SK-N-SH (cell line): Measurements from ENCODE around the gene IL11RA. TPM values are rescaled to one million over a fixed set of nuclear protein-coding genes. Genes with fewer than 3 reads are reported as not detected.

Source experiments
- CTCF ChIA-PET: fragments of 300-600, 350-600 bp; formaldehyde crosslinking; extraction: SDS; loops from one replicate; lab custom pipeline; 2021; lab: Yijun Ruan, JAX
- POLR2A ChIA-PET: fragments of 350-600 bp; sonication (Branson Sonifier 250); formaldehyde crosslinking; extraction: SDS; loops from one replicate; lab custom pipeline; 2020; ENCODE audit warnings: antibody characterized with exemption, inconsistent platforms; lab: Yijun Ruan, JAX
- DNase-seq: peaks from one replicate; pipeline ENCODE4 v3.0.0; 2012
- H2AFZ ChIP-seq: fragments of 200-600 bp; sonication (generic); 2 replicates; pipeline ENCODE4 v1.8.1; 2016; ENCODE audit warnings: antibody characterized with exemption, mild to moderate bottlenecking, low read depth
- H3F3A ChIP-seq: fragments of 200-600 bp; sonication (generic); replicated peaks from 2 replicates; pipeline ENCODE3; 2016; ENCODE audit warnings: antibody characterized with exemption, mild to moderate bottlenecking; ENCODE audit not compliant: insufficient read depth
- H3K27ac ChIP-seq, 2 experiments: fragments of 200-500 bp in 1 of 2; fragments of 200-600 bp in 1 of 2; sonication (Bioruptor generic) in 1 of 2; sonication (generic), shearing (Covaris generic) in 1 of 2; 2 replicates each; pipeline versions ENCODE4 v1.5.1 to v1.6.1; 2014 to 2016; ENCODE audit warnings: low read depth in 2 of 2, inconsistent platforms in 1 of 2, low read length in 1 of 2, mild to moderate bottlenecking in 1 of 2, mixed read lengths in 1 of 2
- H3K27me3 ChIP-seq: fragments of 200-600 bp; sonication (generic), shearing (Covaris generic); 2 replicates; pipeline ENCODE4 v1.6.1; 2016; ENCODE audit warnings: mixed run types; ENCODE audit not compliant: insufficient read depth
- H3K36me3 ChIP-seq, 2 experiments: fragments of 200-500 bp in 1 of 2; fragments of 200-600 bp in 1 of 2; sonication (Bioruptor generic) in 1 of 2; sonication (generic) in 1 of 2; replicated peaks in 1 of 2; 2 replicates each; pipeline versions ENCODE3 to v1.5.1; 2014 to 2016; ENCODE audit warnings: low read length in 1 of 2, mild to moderate bottlenecking in 1 of 2; ENCODE audit not compliant: insufficient read depth in 2 of 2, control insufficient read depth in 1 of 2
- H3K4me1 ChIP-seq, 2 experiments: fragments of 200-500 bp in 1 of 2; fragments of 200-600 bp in 1 of 2; sonication (Bioruptor generic) in 1 of 2; sonication (generic), shearing (Covaris generic) in 1 of 2; 2 replicates each; pipeline versions ENCODE4 v1.5.1 to v1.6.1; 2014 to 2016; ENCODE audit warnings: low read depth in 1 of 2, low read length in 1 of 2, mixed run types in 1 of 2; ENCODE audit not compliant: insufficient read depth in 2 of 2, control insufficient read depth in 1 of 2
- H3K4me2 ChIP-seq: fragments of 200-600 bp; sonication (generic), shearing (Covaris generic); 2 replicates; pipeline ENCODE4 v1.6.1; 2017; ENCODE audit warnings: mixed run types
- H3K4me3 ChIP-seq, 2 experiments: fragments of 200-500 bp in 1 of 2; fragments of 200-600 bp in 1 of 2; sonication (Bioruptor generic) in 1 of 2; sonication (generic), shearing (Covaris generic) in 1 of 2; 2 replicates each; pipeline versions ENCODE4 v1.5.1 to v1.8.1; 2014 to 2016; ENCODE audit warnings: low read depth in 2 of 2, inconsistent platforms in 1 of 2, low read length in 1 of 2, mild to moderate bottlenecking in 1 of 2, mixed read lengths in 1 of 2, moderate library complexity in 1 of 2
- H3K79me2 ChIP-seq: fragments of 200-600 bp; sonication (generic); 2 replicates; pipeline ENCODE4 v1.8.1; 2017; ENCODE audit warnings: mild to moderate bottlenecking; ENCODE audit not compliant: insufficient read depth
- H3K9ac ChIP-seq: fragments of 200-600 bp; sonication (generic); 2 replicates; pipeline ENCODE4 v1.6.1; 2017; ENCODE audit warnings: mixed run types
- H3K9me2 ChIP-seq: fragments of 200-600 bp; sonication (generic); 2 replicates; pipeline ENCODE4 v1.6.1; 2017; ENCODE audit warnings: mixed run types
- H3K9me3 ChIP-seq: fragments of 200-600 bp; sonication (generic); 2 replicates; pipeline ENCODE4 v1.6.1; 2017; ENCODE audit warnings: mixed run types, mild to moderate bottlenecking, moderate library complexity
- H4K20me1 ChIP-seq: fragments of 200-600 bp; sonication (generic); 2 replicates; pipeline ENCODE4 v1.6.1; 2017; ENCODE audit warnings: mild to moderate bottlenecking, mixed run types; ENCODE audit not compliant: insufficient read depth
- CHD2 ChIP-seq: fragments of 150-350 bp; IDR thresholded peaks from 2 replicates; pipeline ENCODE4 v1.6.1; 2018; ENCODE audit warnings: low read length; ENCODE audit not compliant: partially characterized antibody
- ELF1 ChIP-seq: IDR thresholded peaks from 2 replicates; pipeline ENCODE4 v1.4.0; 2012
- EP300 ChIP-seq, 2 experiments: IDR thresholded peaks; 2 replicates each; pipeline versions ENCODE4 v1.4.0 to v1.6.1; 2012; ENCODE audit warnings: borderline replicate concordance in 1 of 2, low read depth in 1 of 2, low read length in 1 of 2
- FOSL2 ChIP-seq: IDR thresholded peaks from 2 replicates; pipeline ENCODE4 v1.4.0; 2012; ENCODE audit warnings: low read depth, mild to moderate bottlenecking, moderate library complexity, borderline replicate concordance
- GABPA ChIP-seq: IDR thresholded peaks from 2 replicates; pipeline ENCODE4 v1.4.0; 2012; ENCODE audit warnings: low read depth, mild to moderate bottlenecking
- GATA2 ChIP-seq: sonication (generic); formaldehyde crosslinking; IDR thresholded peaks from 2 replicates; pipeline ENCODE4 v1.5.0; 2020; ENCODE audit warnings: mild to moderate bottlenecking, missing genetic modification reagents
- JUND ChIP-seq: IDR thresholded peaks from 2 replicates; pipeline ENCODE4 v1.4.0; 2012
- MEF2A ChIP-seq: IDR thresholded peaks from 2 replicates; pipeline ENCODE4 v1.4.0; 2012; ENCODE audit warnings: low read depth, borderline replicate concordance
- MXI1 ChIP-seq: IDR thresholded peaks from 2 replicates; pipeline ENCODE4 v1.6.1; 2012; ENCODE audit warnings: mild to moderate bottlenecking, low read depth, low read length, improper control_type of control experiment
- NFIC ChIP-seq: IDR thresholded peaks from 2 replicates; pipeline ENCODE4 v1.4.0; 2012; ENCODE audit warnings: borderline replicate concordance
- NRF1 ChIP-seq: IDR thresholded peaks from 2 replicates; pipeline ENCODE4 v1.6.1; 2012; ENCODE audit warnings: low read depth, mild to moderate bottlenecking, low read length
- SMC3 ChIP-seq: IDR thresholded peaks from 2 replicates; pipeline ENCODE4 v1.6.1; 2012; ENCODE audit warnings: low read depth, low read length, improper control_type of control experiment
- TAF1 ChIP-seq: IDR thresholded peaks from 2 replicates; pipeline ENCODE4 v1.6.1; 2012; ENCODE audit warnings: low read depth, mild to moderate bottlenecking, low read length, moderate library complexity, borderline replicate concordance
- YY1 ChIP-seq: IDR thresholded peaks from 2 replicates; pipeline ENCODE4 v1.4.0; 2012; ENCODE audit warnings: low read depth, mild to moderate bottlenecking
- WGBS: methylation state at CpG from one replicate; pipeline ENCODE4 v1.1.6; 2017; ENCODE audit warnings: low lambda C conversion rate; 5-methylcytosine and 5-hydroxymethylcytosine counted together
- polyA plus RNA-seq, 3 experiments: library from polyadenylated mRNA; depleted of rRNA; stranded (reverse); fragments of >200 nt; gene quantifications; 2 replicates each; pipeline ENCODE4 v1.2.3, GENCODE V29; 2012
- TF ChIP-seq, protein P1 (sequence below): fragments of 150-350 bp; IDR thresholded peaks from 2 replicates; pipeline ENCODE4 v1.6.1; 2017; ENCODE audit warnings: antibody characterized with exemption, low read length, low read depth, borderline replicate concordance
- TF ChIP-seq, protein P2 (sequence below): IDR thresholded peaks from 2 replicates; pipeline ENCODE4 v1.4.0; 2012; ENCODE audit warnings: low read depth
- TF ChIP-seq, protein P3 (sequence below): IDR thresholded peaks from 2 replicates; pipeline ENCODE4 v1.4.0; 2012; ENCODE audit warnings: low read depth, borderline replicate concordance

Gene IL11RA
- polyA plus RNA-seq, 1 of the 3 experiments (the other 2 are of a cell fraction), result 16.5 TPM

DNA sequence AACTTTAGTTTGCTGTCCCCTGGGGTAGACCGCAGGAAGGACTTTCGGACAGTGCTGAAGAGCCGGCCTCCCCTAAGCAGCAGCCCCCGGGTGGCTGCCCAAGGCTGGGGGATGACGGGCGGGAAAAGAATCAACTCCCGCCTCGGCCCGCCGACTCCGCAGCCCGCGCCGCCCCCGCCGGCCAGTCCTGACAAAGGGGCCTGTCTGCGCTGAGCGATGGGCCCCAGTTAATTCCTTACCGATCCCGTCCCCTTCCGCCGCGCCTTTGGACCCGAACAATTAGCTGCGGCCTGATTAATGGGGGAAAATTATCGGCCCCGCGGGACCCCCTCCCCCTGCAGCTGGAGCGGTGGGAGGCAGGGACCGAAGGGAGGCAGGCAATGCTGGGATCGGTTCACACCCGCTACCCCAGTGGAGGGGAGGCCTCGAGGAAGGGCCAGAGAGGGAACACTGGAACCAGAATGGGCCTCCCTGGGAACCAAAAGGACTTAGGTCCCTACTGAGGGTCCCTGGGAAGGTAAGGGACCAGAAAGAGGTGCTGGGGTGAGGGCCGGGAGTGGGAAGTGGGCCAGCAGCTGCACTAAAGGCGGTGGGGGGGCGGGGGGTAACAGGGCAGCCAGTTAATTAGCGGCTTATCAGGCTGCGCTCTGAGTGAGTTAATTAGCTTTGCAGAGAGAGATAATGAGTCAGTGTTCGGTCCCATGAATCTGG is 27.4 kb upstream of the IL11RA start:
- H3K4me3 ChIP-seq, result no peak overlapping the region
- no peaks in the 10 kb centered on the region for H3K9me3 ChIP-seq
- DNase-seq, result no peak
- WGBS, result 73% methylated on average over 30 of the region's 39 CpGs
- H4K20me1 ChIP-seq, result no peaks in the 10 kb centered on the region
- H3K27ac ChIP-seq, result no peak overlapping the region
- peaks cover 0 to 18% of the 10 kb centered on the region in 2 experiments; a peak in 2 of 4 replicates for H3K4me1 ChIP-seq
- H3K4me2 ChIP-seq, result no peak overlapping the region
- no peak overlapping the region for H2AFZ ChIP-seq
- peaks cover 17% of the 10 kb centered on the region; the same call in 1 of the 2 replicates for H3K27me3 ChIP-seq
- TF ChIP-seq MXI1 (no peak), TAF1 (no peak), NFIC (no peak), JUND (no peak), MEF2A (no peak), FOSL2 (no peak), GATA2 (no peak)
- TF ChIP-seq, protein P1, sequence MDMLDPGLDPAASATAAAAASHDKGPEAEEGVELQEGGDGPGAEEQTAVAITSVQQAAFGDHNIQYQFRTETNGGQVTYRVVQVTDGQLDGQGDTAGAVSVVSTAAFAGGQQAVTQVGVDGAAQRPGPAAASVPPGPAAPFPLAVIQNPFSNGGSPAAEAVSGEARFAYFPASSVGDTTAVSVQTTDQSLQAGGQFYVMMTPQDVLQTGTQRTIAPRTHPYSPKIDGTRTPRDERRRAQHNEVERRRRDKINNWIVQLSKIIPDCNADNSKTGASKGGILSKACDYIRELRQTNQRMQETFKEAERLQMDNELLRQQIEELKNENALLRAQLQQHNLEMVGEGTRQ, result no peak
- no peaks in the 10 kb centered on the region for H3K36me3 ChIP-seq
- H3K9me2 ChIP-seq, result no peaks in the 10 kb centered on the region
- peaks cover 6% of the 10 kb centered on the region for H3K79me2 ChIP-seq
- ChIA-PET POLR2A (no interaction called here), CTCF (interaction anchor here (0.9 to 3.9 kb wide), 8 partner anchors 9 to 221 kb away, joined by 3 to 37 read pairs (median 8); no protein-coding TSS in a partner anchor)
- no peaks in the 10 kb centered on the region for H3F3A ChIP-seq
- no peak overlapping the region for H3K9ac ChIP-seq

DNA sequence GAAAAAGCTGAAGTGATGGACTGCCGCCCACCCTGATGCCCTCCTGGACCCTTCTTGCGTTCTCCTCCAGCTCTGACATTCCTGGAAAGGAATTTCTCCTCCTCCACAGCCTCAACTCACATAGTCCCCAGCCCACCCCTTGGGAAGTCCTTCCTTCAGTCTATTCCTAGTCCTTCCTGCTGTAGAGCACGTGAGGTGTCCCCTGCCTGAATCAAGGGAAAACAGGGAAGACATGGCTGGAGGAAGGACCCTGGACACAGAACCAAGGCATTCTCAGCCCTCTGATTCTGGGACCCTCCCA is 26.8 kb upstream of the IL11RA start:
- Histone ChIP-seq H3K4me2 (no peak overlapping the region), H3K36me3 (no peaks in the 10 kb centered on the region), H3K27ac (no peak overlapping the region), H3K4me3 (no peak overlapping the region), H3K9me2 (no peaks in the 10 kb centered on the region), H4K20me1 (no peaks in the 10 kb centered on the region), H2AFZ (no peak overlapping the region), H3K9me3 (no peaks in the 10 kb centered on the region), H3K9ac (no peak overlapping the region), H3K79me2 (peaks cover 1% of the 10 kb centered on the region), H3F3A (no peaks in the 10 kb centered on the region), H3K27me3 (peaks cover 21% of the 10 kb centered on the region; the same call in 1 of the 2 replicates), H3K4me1 (peaks cover 0 to 14% of the 10 kb centered on the region in 2 experiments; a peak in 1 of 4 replicates)
- ChIA-PET CTCF (interaction anchor here (0.9 to 3.9 kb wide), 10 partner anchors 10 to 316 kb away, joined by 3 to 37 read pairs (median 6); no protein-coding TSS in a partner anchor), POLR2A (no interaction called here)
- DNase-seq, result no peak
- TF ChIP-seq, protein P2, sequence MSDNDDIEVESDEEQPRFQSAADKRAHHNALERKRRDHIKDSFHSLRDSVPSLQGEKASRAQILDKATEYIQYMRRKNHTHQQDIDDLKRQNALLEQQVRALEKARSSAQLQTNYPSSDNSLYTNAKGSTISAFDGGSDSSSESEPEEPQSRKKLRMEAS, result no peak
- TF ChIP-seq MEF2A (no peak), CHD2 (no peak), GABPA (no peak), YY1 (no peak), SMC3 (no peak), EP300 (IDR thresholded peaks at IDR 0.05; ENCODE audit: borderline replicate concordance in 1 of 2, low read depth in 1 of 2, low read length in 1 of 2) (no peak), NRF1 (no peak), ELF1 (no peak)
- TF ChIP-seq, protein P3, sequence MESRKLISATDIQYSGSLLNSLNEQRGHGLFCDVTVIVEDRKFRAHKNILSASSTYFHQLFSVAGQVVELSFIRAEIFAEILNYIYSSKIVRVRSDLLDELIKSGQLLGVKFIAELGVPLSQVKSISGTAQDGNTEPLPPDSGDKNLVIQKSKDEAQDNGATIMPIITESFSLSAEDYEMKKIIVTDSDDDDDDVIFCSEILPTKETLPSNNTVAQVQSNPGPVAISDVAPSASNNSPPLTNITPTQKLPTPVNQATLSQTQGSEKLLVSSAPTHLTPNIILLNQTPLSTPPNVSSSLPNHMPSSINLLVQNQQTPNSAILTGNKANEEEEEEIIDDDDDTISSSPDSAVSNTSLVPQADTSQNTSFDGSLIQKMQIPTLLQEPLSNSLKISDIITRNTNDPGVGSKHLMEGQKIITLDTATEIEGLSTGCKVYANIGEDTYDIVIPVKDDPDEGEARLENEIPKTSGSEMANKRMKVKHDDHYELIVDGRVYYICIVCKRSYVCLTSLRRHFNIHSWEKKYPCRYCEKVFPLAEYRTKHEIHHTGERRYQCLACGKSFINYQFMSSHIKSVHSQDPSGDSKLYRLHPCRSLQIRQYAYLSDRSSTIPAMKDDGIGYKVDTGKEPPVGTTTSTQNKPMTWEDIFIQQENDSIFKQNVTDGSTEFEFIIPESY, result no peak
- 67% methylated on average over 3 of the region's 3 CpGs for WGBS
